HG03521 (cell line): ENCODE results near the gene LRRC57.

Experiments used
- ATAC-seq: cut with Tn5 transposase; IDR thresholded peaks from one replicate; pipeline ENCODE4 v1.9.1; 2021; ENCODE audit warnings: mild to moderate bottlenecking, moderate library complexity; ENCODE audit not compliant: unreplicated experiment

LRRC57 gene

GRCh38 chr15:42493679-42494078 is 54.9 kb downstream of the LRRC57 start:
- ATAC-seq: no peak

- ATAC-seq: no peak
Observed at GRCh38 chr15:42491539-42492225, 56.9 kb downstream of the LRRC57 start.

GRCh38 chr15:42490671-42491538 is 57.7 kb downstream of the LRRC57 start, which contains the start of gene ZNF106:
Gene ZNF106, minus strand, starts transcription at chr15:42491141. Its CDS starts 18,852 bp downstream, at chr15:42472289.
- peak; percentile 61 for ATAC-seq

GRCh38 chr15:42490291-42490670 is 58.3 kb downstream of the LRRC57 start:
- ATAC-seq: no peak
